Measurements from ENCODE around the gene SIM2.

Gene SIM2

GRCh38 chr21:36710729-36711048 is 11.8 kb downstream of the SIM2 start:
- DNase-seq, result peak; percentile 76

- no peak for DNase-seq
Observed at GRCh38 chr21:36713746-36714145, 14.8 kb downstream of the SIM2 start.

- no peak for DNase-seq
Observed at GRCh38 chr21:36716387-36716786, 17.5 kb downstream of the SIM2 start.

GRCh38 chr21:36716836-36717235 is 17.9 kb downstream of the SIM2 start:
- DNase-seq, result no peak

GRCh38 chr21:36717976-36718375 is 19.1 kb downstream of the SIM2 start:
- no peak for DNase-seq

GRCh38 chr21:36718951-36719501 is 20.1 kb downstream of the SIM2 start:
- no peak for DNase-seq

GRCh38 chr21:36719614-36720013 is 20.7 kb downstream of the SIM2 start:
- no peak for DNase-seq

GRCh38 chr21:36721817-36722216 is 22.9 kb downstream of the SIM2 start:
- DNase-seq, result no peak

GRCh38 chr21:36722370-36723368 is 23.8 kb downstream of the SIM2 start:
- DNase-seq, result no peak

- DNase-seq, result no peak
Observed at GRCh38 chr21:36723371-36723881, 24.5 kb downstream of the SIM2 start.

- no peak for DNase-seq
Observed at GRCh38 chr21:36724660-36725059, 25.7 kb downstream of the SIM2 start.

GRCh38 chr21:36725793-36726386 is 27.0 kb downstream of the SIM2 start:
- no peak for DNase-seq

- no peak for DNase-seq
Observed at GRCh38 chr21:36727866-36728265, 29.0 kb downstream of the SIM2 start.

GRCh38 chr21:36728371-36729111 is 29.6 kb downstream of the SIM2 start:
- DNase-seq, result no peak

- DNase-seq, result no peak
Observed at GRCh38 chr21:36729310-36729970, 30.5 kb downstream of the SIM2 start.

- DNase-seq, result no peak
Observed at GRCh38 chr21:36730291-36731281, 31.7 kb downstream of the SIM2 start.

- no peak for DNase-seq
Observed at GRCh38 chr21:36732217-36732616, 33.3 kb downstream of the SIM2 start.

- no peak for DNase-seq
Observed at GRCh38 chr21:36732761-36733160, 33.8 kb downstream of the SIM2 start.

- no peak for DNase-seq
Observed at GRCh38 chr21:36733857-36734256, 34.9 kb downstream of the SIM2 start.

- DNase-seq, result no peak
Observed at GRCh38 chr21:36734367-36735200, 35.7 kb downstream of the SIM2 start.
